BLaER1 (cell line): ENCODE data around the gene PIRT.
A peak's percentile ranks its signal among the peaks of the same experiment; 100 is the strongest.

Experiments
- H3K27ac ChIP-seq: shearing (Covaris generic); formaldehyde crosslinking; 2 replicates; pipeline ENCODE4 v1.8.1; 2022
- H3K27me3 ChIP-seq: shearing (Covaris generic); formaldehyde crosslinking; 2 replicates; pipeline ENCODE4 v1.8.1; 2022
- H3K36me3 ChIP-seq: shearing (Covaris generic); formaldehyde crosslinking; 2 replicates; pipeline ENCODE4 v1.8.1; 2022
- H3K4me1 ChIP-seq: shearing (Covaris generic); formaldehyde crosslinking; 2 replicates; pipeline ENCODE4 v1.8.1; 2022
- H3K4me2 ChIP-seq: shearing (Covaris generic); formaldehyde crosslinking; 2 replicates; pipeline ENCODE4 v1.8.1; 2022
- H3K4me3 ChIP-seq: shearing (Covaris generic); formaldehyde crosslinking; 2 replicates; pipeline ENCODE4 v1.8.1; 2022
- H3K9ac ChIP-seq: shearing (Covaris generic); formaldehyde crosslinking; 2 replicates; pipeline ENCODE4 v1.8.1; 2022
- H3K9me3 ChIP-seq: shearing (Covaris generic); formaldehyde crosslinking; 2 replicates; pipeline ENCODE4 v1.8.1; 2022
- H4K20me1 ChIP-seq: shearing (Covaris generic); formaldehyde crosslinking; 2 replicates; pipeline ENCODE4 v1.8.1; 2022
- Cebpa-rat ChIP-seq: shearing (Covaris generic); IDR thresholded peaks from 2 replicates; pipeline ENCODE4 v1.8.1; 2022

The PIRT gene

GRCh38 chr17:10803830-10804475 lies 33.9 kb downstream of the PIRT start, which contains the start of gene TMEM238L:
Gene TMEM238L, minus strand, starts transcription at chr17:10804099. Its CDS starts 136 bp downstream, at chr17:10803963.
- Histone ChIP-seq H3K27me3 (no peaks in the 10 kb centered on the region), H3K9me3 (no peaks in the 10 kb centered on the region), H3K9ac (no peak within 1 kb of the TSS), H3K27ac (no peak within 1 kb of the TSS), H3K4me2 (peak within 1 kb of the TSS; percentile 9; the same call in 1 of the 2 replicates), H4K20me1 (no peaks in the 10 kb centered on the region), H3K4me1 (peaks cover 17% of the 10 kb centered on the region), H3K4me3 (no peak within 1 kb of the TSS), H3K36me3 (no peaks in the 10 kb centered on the region)
- no peak for TF ChIP-seq Cebpa-rat

- no peak for TF ChIP-seq Cebpa-rat
- Histone ChIP-seq H3K9me3 (no peaks in the 10 kb centered on the region), H3K36me3 (no peaks in the 10 kb centered on the region), H3K27ac (no peak overlapping the region), H3K4me2 (peak overlapping the region; percentile 9; the same call in 1 of the 2 replicates), H3K27me3 (no peaks in the 10 kb centered on the region), H3K9ac (no peak overlapping the region), H3K4me1 (peaks cover 23% of the 10 kb centered on the region), H3K4me3 (no peak overlapping the region), H4K20me1 (no peaks in the 10 kb centered on the region)
Measured at GRCh38 chr17:10803350-10803749, 34.5 kb downstream of the PIRT start.

GRCh38 chr17:10802496-10803284 lies 35.2 kb downstream of the PIRT start:
- H3K4me2 ChIP-seq: peak overlapping the region; percentile 9; the same call in 1 of the 2 replicates
- no peak overlapping the region for H3K4me3 ChIP-seq
- no peaks in the 10 kb centered on the region for H3K27me3 ChIP-seq
- TF ChIP-seq Cebpa-rat: no peak
- peaks cover 30% of the 10 kb centered on the region for H3K4me1 ChIP-seq
- no peaks in the 10 kb centered on the region for H3K36me3 ChIP-seq
- no peaks in the 10 kb centered on the region for H3K9me3 ChIP-seq
- H3K27ac ChIP-seq: no peak overlapping the region
- no peaks in the 10 kb centered on the region for H4K20me1 ChIP-seq
- H3K9ac ChIP-seq: no peak overlapping the region

- Histone ChIP-seq H3K4me3 (no peak overlapping the region), H3K27ac (0 out of 2 replicates have a peak overlapping the region, but pooled peaks have one; percentile 22), H3K9me3 (no peaks in the 10 kb centered on the region), H3K36me3 (no peaks in the 10 kb centered on the region), H3K4me2 (peak overlapping the region; percentile 63; the same call in 1 of the 2 replicates), H3K9ac (no peak overlapping the region), H4K20me1 (no peaks in the 10 kb centered on the region), H3K4me1 (peaks cover 32% of the 10 kb centered on the region), H3K27me3 (no peaks in the 10 kb centered on the region)
- TF ChIP-seq Cebpa-rat: no peak
Measured at GRCh38 chr17:10799407-10799806, 38.5 kb downstream of the PIRT start.

- no peak for TF ChIP-seq Cebpa-rat
- peak overlapping the region; percentile 22; the same call in 1 of the 2 replicates for H3K27ac ChIP-seq
- no peak overlapping the region for H3K9ac ChIP-seq
Measured at GRCh38 chr17:10798910-10799309, 39.0 kb downstream of the PIRT start.

GRCh38 chr17:10798332-10798749 lies 39.5 kb downstream of the PIRT start:
- H3K27ac ChIP-seq: no peak overlapping the region
- H3K4me2 ChIP-seq: peak overlapping the region; percentile 63
- no peak for TF ChIP-seq Cebpa-rat

More at GRCh38 chr17:10798910-10799309, 39.0 kb downstream of the PIRT start:
- H3K4me1 ChIP-seq: peaks cover 32% of the 10 kb centered on the region
- no peak overlapping the region for H3K4me3 ChIP-seq
- no peaks in the 10 kb centered on the region for H3K9me3 ChIP-seq
- H3K27me3 ChIP-seq: no peaks in the 10 kb centered on the region
- H4K20me1 ChIP-seq: no peaks in the 10 kb centered on the region
- peak overlapping the region; percentile 63 for H3K4me2 ChIP-seq
- no peaks in the 10 kb centered on the region for H3K36me3 ChIP-seq

GRCh38 chr17:10797476-10798328 lies 40.2 kb downstream of the PIRT start:
- no peaks in the 10 kb centered on the region for H3K9me3 ChIP-seq
- H4K20me1 ChIP-seq: no peaks in the 10 kb centered on the region
- H3K36me3 ChIP-seq: no peaks in the 10 kb centered on the region
- no peaks in the 10 kb centered on the region for H3K27me3 ChIP-seq
- peaks cover 27% of the 10 kb centered on the region for H3K4me1 ChIP-seq
- no peak overlapping the region for H3K27ac ChIP-seq
- H3K9ac ChIP-seq: no peak overlapping the region
- H3K4me3 ChIP-seq: no peak overlapping the region
- peak overlapping the region; percentile 63 for H3K4me2 ChIP-seq
- TF ChIP-seq Cebpa-rat: no peak

More at GRCh38 chr17:10798332-10798749, 39.5 kb downstream of the PIRT start:
- H3K4me1 ChIP-seq: peaks cover 32% of the 10 kb centered on the region
- H3K9me3 ChIP-seq: no peaks in the 10 kb centered on the region
- no peaks in the 10 kb centered on the region for H4K20me1 ChIP-seq
- no peak overlapping the region for H3K9ac ChIP-seq
- no peaks in the 10 kb centered on the region for H3K27me3 ChIP-seq
- no peaks in the 10 kb centered on the region for H3K36me3 ChIP-seq
- no peak overlapping the region for H3K4me3 ChIP-seq

- Histone ChIP-seq H3K27ac (no peak overlapping the region), H3K27me3 (no peaks in the 10 kb centered on the region), H3K4me2 (no peak overlapping the region), H3K9ac (no peak overlapping the region), H3K9me3 (no peaks in the 10 kb centered on the region), H3K4me3 (no peak overlapping the region), H3K4me1 (peaks cover 29% of the 10 kb centered on the region), H3K36me3 (no peaks in the 10 kb centered on the region), H4K20me1 (no peaks in the 10 kb centered on the region)
- TF ChIP-seq Cebpa-rat: no peak
Measured at GRCh38 chr17:10793816-10794215, 44.1 kb downstream of the PIRT start.

- Histone ChIP-seq H3K27me3 (no peaks in the 10 kb centered on the region), H3K9ac (no peak overlapping the region), H3K4me3 (no peak overlapping the region), H3K4me1 (peaks cover 23% of the 10 kb centered on the region), H3K36me3 (no peaks in the 10 kb centered on the region), H3K27ac (no peak overlapping the region), H4K20me1 (no peaks in the 10 kb centered on the region), H3K9me3 (no peaks in the 10 kb centered on the region), H3K4me2 (no peak overlapping the region)
- TF ChIP-seq Cebpa-rat: no peak
Measured at GRCh38 chr17:10793256-10793655, 44.6 kb downstream of the PIRT start.
